ENCODE data around the gene KIAA1755.

GRCh38 chr20:38295811-38296210 lies 35.3 kb upstream of the KIAA1755 start:
- TF ChIP-seq, protein P1, sequence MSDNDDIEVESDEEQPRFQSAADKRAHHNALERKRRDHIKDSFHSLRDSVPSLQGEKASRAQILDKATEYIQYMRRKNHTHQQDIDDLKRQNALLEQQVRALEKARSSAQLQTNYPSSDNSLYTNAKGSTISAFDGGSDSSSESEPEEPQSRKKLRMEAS (IDR thresholded peaks at IDR 0.05; ENCODE audit: low read depth, low read length): no peak
- TF ChIP-seq CTCF (IDR thresholded peaks at IDR 0.05; ENCODE audit: low read depth, low read length) (no peak), POLR2A (IDR thresholded peaks at IDR 0.05; ENCODE audit: extremely low read depth, insufficient read length) (no peak)
